ENCODE results near the gene TMCO6.

DNA sequence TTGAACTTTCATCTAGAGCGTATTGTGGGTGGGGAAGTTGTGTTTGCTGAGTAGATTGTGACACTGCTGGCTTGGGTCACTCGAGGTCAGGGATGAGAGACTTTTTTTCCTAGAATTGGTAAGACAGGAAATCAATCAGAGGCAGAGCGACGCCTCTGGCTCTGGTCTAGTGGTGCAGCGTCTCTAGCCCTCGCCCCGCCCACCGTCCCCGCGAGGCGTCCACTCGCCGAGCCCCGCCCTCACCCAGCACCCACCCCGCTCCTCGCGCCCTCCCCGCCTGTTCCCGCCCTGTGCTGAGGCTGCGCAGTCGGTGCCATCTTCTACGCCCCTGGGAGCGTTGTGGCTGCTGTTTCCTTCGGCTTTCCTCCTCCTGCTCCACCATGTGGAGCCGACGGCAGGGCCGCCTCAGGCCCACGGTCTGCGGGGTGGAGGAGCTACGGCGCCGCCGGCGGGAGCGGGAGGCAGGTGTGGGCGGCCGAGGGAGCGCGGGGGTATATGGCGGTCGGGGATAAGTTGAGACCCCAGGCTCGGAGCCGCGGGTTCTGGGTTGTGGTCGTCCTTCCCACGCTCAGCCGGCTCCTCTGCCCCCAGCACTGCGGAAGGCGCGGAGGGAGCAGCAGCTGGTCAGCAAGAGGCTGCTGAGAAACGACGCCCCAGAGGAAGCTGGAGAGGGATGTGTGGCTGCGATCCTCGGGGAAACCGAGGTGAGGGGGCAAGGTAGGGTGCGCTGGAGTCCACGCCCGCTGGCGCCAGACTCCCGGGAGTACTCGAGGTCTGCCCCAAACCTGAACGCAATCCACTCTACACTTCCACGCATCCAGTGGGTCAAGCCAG, at the start of gene TMCO6:
- no peak for TF ChIP-seq SUZ12 (IDR thresholded peaks at IDR 0.05; ENCODE audit: extremely low read depth, insufficient read depth, insufficient read length)
- TF ChIP-seq YY1 (IDR thresholded peaks at IDR 0.05; ENCODE audit: insufficient read depth, insufficient read length), result no peak
- no peak for TF ChIP-seq ZNF274 (IDR thresholded peaks at IDR 0.05; ENCODE audit: low read depth, low read length)
